A549 (cell line): Measurements from ENCODE around the gene MS4A6A. TPM values are rescaled to one million over a fixed set of nuclear protein-coding genes. Genes with fewer than 3 reads are reported as not detected.

Experiments
- ATAC-seq, 2 experiments: fragments of 200-7000 bp in 1 of 2; fragments of >200 bp in 1 of 2; cut with Nextera tagmentation in 1 of 2; cut with Tn5 transposase in 1 of 2; 3 replicates each; pipeline versions ENCODE4 v1.8.0 to v1.9.1; 2018 to 2020; ENCODE audit warnings: mild to moderate bottlenecking in 1 of 2, moderate library complexity in 1 of 2
- CTCF ChIA-PET: fragments of 300-600 bp; sonication (Branson Sonifier 250); formaldehyde crosslinking; extraction: SDS; loops from one replicate; lab custom pipeline; 2021; ENCODE audit warnings: antibody characterized with exemption, inconsistent platforms; lab: Yijun Ruan, JAX
- POLR2A ChIA-PET: fragments of 350-600 bp; formaldehyde crosslinking; extraction: SDS; loops from one replicate; lab custom pipeline; 2021; ENCODE audit warnings: antibody characterized with exemption, inconsistent platforms; lab: Yijun Ruan, JAX
- DNase-seq, 2 experiments: peaks; one replicate each; pipeline versions ENCODE4 v3.0.0 to v3.0.0-alpha.2; 2011 to 2016; ENCODE audit warnings: low read depth in 1 of 2, low spot score in 1 of 2
- FAIRE-seq: peaks from 2 replicates; lab custom pipeline; 2011; peaks lifted over from hg19 to GRCh38; lab: Jason Lieb, UNC
- H3K27ac ChIP-seq, 2 experiments: fragments of >200 bp; sonication (Bioruptor Twin); formaldehyde crosslinking; 3 replicates each; pipeline ENCODE4 v1.5.1; 2016 to 2017
- H3K4me1 ChIP-seq: fragments of >200 bp; sonication (Bioruptor Twin); formaldehyde crosslinking; 3 replicates; pipeline ENCODE4 v1.6.1; 2016
- H3K4me2 ChIP-seq: fragments of >200 bp; sonication (Bioruptor Twin); formaldehyde crosslinking; 3 replicates; pipeline ENCODE4 v1.6.1; 2016
- H3K4me3 ChIP-seq: fragments of >200 bp; sonication (Bioruptor Twin); formaldehyde crosslinking; 3 replicates; pipeline ENCODE4 v1.5.1; 2016
- H3K9me3 ChIP-seq: fragments of >200 bp; sonication (Bioruptor Twin); formaldehyde crosslinking; 3 replicates; pipeline ENCODE4 v1.6.1; 2016
- CEBPB ChIP-seq, 2 experiments: fragments of >200 bp in 1 of 2; sonication (Bioruptor Twin) in 1 of 2; formaldehyde crosslinking in 1 of 2; IDR thresholded peaks; 2 replicates each; pipeline ENCODE4 v1.6.1; 2012 to 2016
- CTCF ChIP-seq: fragments of >200 bp; sonication (Bioruptor Twin); formaldehyde crosslinking; IDR thresholded peaks from 3 replicates; pipeline ENCODE4 v1.5.1; 2016
- EP300 ChIP-seq, 2 experiments: fragments of >200 bp; sonication (Bioruptor Twin); formaldehyde crosslinking; IDR thresholded peaks; 2 replicates in 1 of 2; 3 replicates in 1 of 2; pipeline ENCODE4 v1.6.1; 2016 to 2017
- FOSB ChIP-seq: fragments of 250-450 bp; sonication (Bioruptor Pico); IDR thresholded peaks from 2 replicates; pipeline ENCODE4 v1.5.0; 2020; ENCODE audit warnings: mild to moderate bottlenecking, moderate library complexity
- HDAC2 ChIP-seq: fragments of 200-600 bp; sonication (generic); IDR thresholded peaks from 2 replicates; pipeline ENCODE4 v1.6.1; 2016
- HES2 ChIP-seq: fragments of >200 bp; sonication (Bioruptor Twin); formaldehyde crosslinking; IDR thresholded peaks from 2 replicates; pipeline ENCODE4 v1.6.1; 2016
- HOXA7 ChIP-seq: fragments of 250-450 bp; sonication (Bioruptor Pico); IDR thresholded peaks from 2 replicates; pipeline ENCODE4 v1.5.0; 2020; ENCODE audit warnings: mild to moderate bottlenecking, moderate library complexity
- HOXB5 ChIP-seq: fragments of 250-450 bp; sonication (Bioruptor Pico); IDR thresholded peaks from 2 replicates; pipeline ENCODE4 v1.5.0; 2020; ENCODE audit warnings: mild to moderate bottlenecking, moderate library complexity
- JUNB ChIP-seq: fragments of >200 bp; sonication (Bioruptor Twin); formaldehyde crosslinking; IDR thresholded peaks from 2 replicates; pipeline ENCODE4 v1.6.1; 2016
- KDM5A ChIP-seq: fragments of 200-600 bp; sonication (generic); IDR thresholded peaks from 2 replicates; pipeline ENCODE4 v1.6.1; 2016; ENCODE audit warnings: antibody characterized with exemption, mild to moderate bottlenecking
- MAFK ChIP-seq: fragments of 450-650 bp; IDR thresholded peaks from 2 replicates; pipeline ENCODE4 v1.6.1; 2014; ENCODE audit not compliant: partially characterized antibody
- MYC ChIP-seq: IDR thresholded peaks from 2 replicates; pipeline ENCODE4 v1.6.1; 2012; ENCODE audit warnings: mild to moderate bottlenecking, inconsistent platforms, low read length, improper control_type of control experiment, borderline replicate concordance
- POLR2AphosphoS2 ChIP-seq: conservative IDR thresholded peaks from 2 replicates; pipeline ENCODE4 v1.6.1; 2012; ENCODE audit warnings: low read length, improper control_type of control experiment, inconsistent platforms
- RAD21 ChIP-seq, 2 experiments: fragments of >200 bp in 1 of 2; sonication (Bioruptor Twin) in 1 of 2; formaldehyde crosslinking in 1 of 2; IDR thresholded peaks in 1 of 2; conservative IDR thresholded peaks in 1 of 2; 2 replicates in 1 of 2; 3 replicates in 1 of 2; pipeline ENCODE4 v1.6.1; 2012 to 2018; ENCODE audit warnings: inconsistent platforms in 1 of 2
- TP53 ChIP-seq: fragments of 250-450 bp; sonication (Bioruptor Pico); IDR thresholded peaks from 2 replicates; pipeline ENCODE4 v1.5.0; 2021; ENCODE audit warnings: mild to moderate bottlenecking, moderate library complexity
- ZSCAN20 ChIP-seq: fragments of 250-450 bp; sonication (Bioruptor Pico); IDR thresholded peaks from 2 replicates; pipeline ENCODE4 v1.8.0; 2022; ENCODE audit warnings: mild to moderate bottlenecking, moderate library complexity
- WGBS: methylation state at CpG from one replicate; pipeline ENCODE4 v1.1.6; 2017; ENCODE audit errors: missing lambda C conversion rate; 5-methylcytosine and 5-hydroxymethylcytosine counted together
- polyA plus RNA-seq, 4 experiments: library from polyadenylated mRNA; depleted of rRNA in 3 of 4; stranded (reverse); fragments of >200 nt; fragmentation: RNase III in 1 of 4; extraction: RNeasy Plus Mini Kit Qiagen cat#74134 plus additional on column Dnase treatment in 1 of 4; gene quantifications; 2 replicates in 3 of 4; 3 replicates in 1 of 4; pipeline ENCODE4 v1.2.3, GENCODE V29; 2011 to 2017
- TF ChIP-seq, protein P1 (sequence below): IDR thresholded peaks from 2 replicates; pipeline ENCODE4 v1.6.1; 2012
- TF ChIP-seq, protein P2 (sequence below): fragments of 200-600 bp; sonication (generic); IDR thresholded peaks from 2 replicates; pipeline ENCODE4 v1.6.1; 2016; ENCODE audit warnings: antibody characterized with exemption, mild to moderate bottlenecking, moderate library complexity

The MS4A6A gene
- polyA plus RNA-seq, 2 of the 4 experiments (the other 2 are of a cell fraction), result not detected

DNA sequence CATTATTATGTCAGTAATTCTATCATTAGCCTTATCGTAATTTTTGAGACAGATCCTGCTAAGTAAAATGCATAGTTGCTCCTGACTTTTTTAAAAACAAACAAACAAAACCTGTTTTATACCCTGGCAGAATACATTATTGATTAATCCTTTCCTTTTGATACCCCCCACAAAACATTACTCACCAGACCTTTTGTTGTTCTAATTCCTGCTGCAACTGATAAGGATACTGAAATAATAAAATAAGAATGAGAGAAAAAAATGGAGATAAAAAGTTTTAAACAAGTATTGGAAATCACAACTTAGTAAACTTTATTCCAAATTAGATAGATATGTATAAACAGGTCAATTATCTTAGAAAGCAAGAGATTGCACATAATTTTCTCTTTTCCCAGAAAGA, 31.5 kb upstream of the MS4A6A start:
- FAIRE-seq, result no peak
- DNase-seq, result no peak
- WGBS, result 0% methylated on average over 1 of the region's 1 CpG
- Histone ChIP-seq H3K27ac (no peak overlapping the region), H3K9me3 (no peaks in the 10 kb centered on the region), H3K4me2 (no peak overlapping the region), H3K4me1 (no peaks in the 10 kb centered on the region)
- CTCF ChIA-PET, result no interaction called here
- POLR2A ChIA-PET, result no interaction called here
- no peak for ATAC-seq
- TF ChIP-seq KDM5A, result no peak
- TF ChIP-seq JUNB, result no peak
- TF ChIP-seq HDAC2, result no peak
- TF ChIP-seq, all 56 proteins: peak for 0
- no peak overlapping the region for H3K4me3 ChIP-seq

DNA sequence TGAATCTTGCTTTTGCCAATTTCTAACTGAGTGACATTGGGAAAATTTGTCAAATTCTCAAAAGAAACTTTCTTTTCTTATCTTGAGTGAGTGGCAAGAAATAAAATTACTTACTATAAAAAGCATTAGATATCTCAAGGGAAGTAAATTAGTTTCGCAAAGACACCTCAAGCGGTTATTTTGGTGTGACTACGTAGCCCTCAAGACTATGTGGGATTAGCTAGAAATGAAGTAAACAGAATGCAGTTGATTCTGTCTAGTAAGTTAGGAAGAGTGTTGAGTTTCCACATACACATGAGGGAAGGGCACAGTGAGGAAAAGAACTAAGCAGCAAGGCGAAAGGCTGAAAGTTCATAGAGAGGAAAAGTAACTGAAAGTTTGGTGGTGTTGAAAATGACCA, 28.3 kb upstream of the MS4A6A start:
- no peaks in the 10 kb centered on the region for H3K9me3 ChIP-seq
- DNase-seq (no peak), FAIRE-seq (no peak), ATAC-seq (no peak)
- ChIA-PET CTCF (no interaction called here), POLR2A (no interaction called here)
- 42% methylated on average over 4 of the region's 4 CpGs for WGBS
- no peak overlapping the region for H3K27ac ChIP-seq
- TF ChIP-seq TP53 (CRISPR knock-in tag) (no peak), CTCF (no peak), MYC (no peak), POLR2AphosphoS2 (no peak), RAD21 (conservative IDR thresholded peaks at IDR 0.05 in 1 of 2, IDR thresholded peaks at IDR 0.05 in 1 of 2) (no peak), HOXB5 (CRISPR knock-in tag) (no peak), EP300 (IDR thresholded peaks at IDR 0.05) (no peak), HES2 (no peak), MAFK (no peak), CEBPB (IDR thresholded peaks at IDR 0.05) (no peak), ZSCAN20 (no peak), FOSB (CRISPR knock-in tag) (no peak)
- TF ChIP-seq, protein P1, sequence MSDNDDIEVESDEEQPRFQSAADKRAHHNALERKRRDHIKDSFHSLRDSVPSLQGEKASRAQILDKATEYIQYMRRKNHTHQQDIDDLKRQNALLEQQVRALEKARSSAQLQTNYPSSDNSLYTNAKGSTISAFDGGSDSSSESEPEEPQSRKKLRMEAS, result no peak
- TF ChIP-seq, protein P2, sequence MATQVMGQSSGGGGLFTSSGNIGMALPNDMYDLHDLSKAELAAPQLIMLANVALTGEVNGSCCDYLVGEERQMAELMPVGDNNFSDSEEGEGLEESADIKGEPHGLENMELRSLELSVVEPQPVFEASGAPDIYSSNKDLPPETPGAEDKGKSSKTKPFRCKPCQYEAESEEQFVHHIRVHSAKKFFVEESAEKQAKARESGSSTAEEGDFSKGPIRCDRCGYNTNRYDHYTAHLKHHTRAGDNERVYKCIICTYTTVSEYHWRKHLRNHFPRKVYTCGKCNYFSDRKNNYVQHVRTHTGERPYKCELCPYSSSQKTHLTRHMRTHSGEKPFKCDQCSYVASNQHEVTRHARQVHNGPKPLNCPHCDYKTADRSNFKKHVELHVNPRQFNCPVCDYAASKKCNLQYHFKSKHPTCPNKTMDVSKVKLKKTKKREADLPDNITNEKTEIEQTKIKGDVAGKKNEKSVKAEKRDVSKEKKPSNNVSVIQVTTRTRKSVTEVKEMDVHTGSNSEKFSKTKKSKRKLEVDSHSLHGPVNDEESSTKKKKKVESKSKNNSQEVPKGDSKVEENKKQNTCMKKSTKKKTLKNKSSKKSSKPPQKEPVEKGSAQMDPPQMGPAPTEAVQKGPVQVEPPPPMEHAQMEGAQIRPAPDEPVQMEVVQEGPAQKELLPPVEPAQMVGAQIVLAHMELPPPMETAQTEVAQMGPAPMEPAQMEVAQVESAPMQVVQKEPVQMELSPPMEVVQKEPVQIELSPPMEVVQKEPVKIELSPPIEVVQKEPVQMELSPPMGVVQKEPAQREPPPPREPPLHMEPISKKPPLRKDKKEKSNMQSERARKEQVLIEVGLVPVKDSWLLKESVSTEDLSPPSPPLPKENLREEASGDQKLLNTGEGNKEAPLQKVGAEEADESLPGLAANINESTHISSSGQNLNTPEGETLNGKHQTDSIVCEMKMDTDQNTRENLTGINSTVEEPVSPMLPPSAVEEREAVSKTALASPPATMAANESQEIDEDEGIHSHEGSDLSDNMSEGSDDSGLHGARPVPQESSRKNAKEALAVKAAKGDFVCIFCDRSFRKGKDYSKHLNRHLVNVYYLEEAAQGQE, result no peak
- no peak overlapping the region for H3K4me2 ChIP-seq
- H3K4me1 ChIP-seq, result no peaks in the 10 kb centered on the region
- no peak overlapping the region for H3K4me3 ChIP-seq

DNA sequence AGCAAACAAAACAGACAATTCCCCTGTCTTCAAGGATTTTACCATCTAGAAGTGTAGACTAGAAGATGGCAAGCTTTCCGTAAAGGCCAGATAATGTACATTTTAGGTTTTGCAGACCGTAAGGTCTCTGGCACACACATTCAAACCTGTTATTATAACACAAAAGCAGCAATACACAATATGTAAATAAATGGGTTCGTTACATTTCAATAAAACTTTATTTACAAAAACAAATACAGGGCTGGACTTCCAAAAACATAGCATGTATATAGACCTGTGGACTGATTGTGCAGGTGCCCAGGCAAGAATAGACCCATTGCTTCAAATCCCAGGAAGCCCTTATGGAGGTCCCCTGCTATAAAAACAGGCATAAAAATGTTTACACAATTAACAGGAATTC, 27.1 kb upstream of the MS4A6A start:
- Histone ChIP-seq H3K27ac (no peak overlapping the region), H3K9me3 (no peaks in the 10 kb centered on the region), H3K4me3 (no peak overlapping the region), H3K4me2 (no peak overlapping the region), H3K4me1 (no peaks in the 10 kb centered on the region)
- CTCF ChIA-PET, result interaction anchor here (0.6 to 1.6 kb wide), 2 partner anchors 41 to 505 kb away, joined by 3 read pairs; no protein-coding TSS in a partner anchor
- WGBS, result 42% methylated on average over 3 of the region's 3 CpGs
- no peak for TF ChIP-seq HOXA7 (CRISPR knock-in tag)
- TF ChIP-seq RAD21 (conservative IDR thresholded peaks at IDR 0.05 in 1 of 2, IDR thresholded peaks at IDR 0.05 in 1 of 2), result no peak
- FAIRE-seq (no peak), ATAC-seq (no peak), DNase-seq (no peak)
- POLR2A ChIA-PET, result no interaction called here
